GM19240 (cell line): ENCODE data around the gene GPC6.

Source experiments
- DNase-seq: peaks from one replicate; pipeline ENCODE4 v3.0.0; 2011; ENCODE audit warnings: low spot score; ENCODE audit not compliant: insufficient read length

Gene GPC6

GRCh38 chr13:93771227-93771626 is 544.6 kb downstream of the GPC6 start:
- no peak for DNase-seq

GRCh38 chr13:93771782-93772181 is 545.2 kb downstream of the GPC6 start:
- DNase-seq, result no peak

GRCh38 chr13:93774506-93774905 is 547.9 kb downstream of the GPC6 start:
- DNase-seq, result no peak

- no peak for DNase-seq
These were observed 548.4 kb downstream of the GPC6 start for GRCh38 chr13:93775027-93775426.

GRCh38 chr13:93775507-93776108 is 549.0 kb downstream of the GPC6 start:
- DNase-seq, result no peak

- no peak for DNase-seq
These were observed 550.3 kb downstream of the GPC6 start for GRCh38 chr13:93776936-93777335.

- no peak for DNase-seq
These were observed 550.9 kb downstream of the GPC6 start for GRCh38 chr13:93777504-93777903.

- DNase-seq, result no peak
These were observed 551.9 kb downstream of the GPC6 start for GRCh38 chr13:93778548-93778947.

GRCh38 chr13:93784191-93784590 is 557.6 kb downstream of the GPC6 start:
- no peak for DNase-seq

GRCh38 chr13:93786846-93787489 is 560.4 kb downstream of the GPC6 start:
- DNase-seq, result no peak

- no peak for DNase-seq
These were observed 561.8 kb downstream of the GPC6 start for GRCh38 chr13:93788456-93788855.

- no peak for DNase-seq
These were observed 562.5 kb downstream of the GPC6 start for GRCh38 chr13:93789058-93789457.

GRCh38 chr13:93794197-93794885 is 567.7 kb downstream of the GPC6 start:
- DNase-seq, result peak; percentile 0

- DNase-seq, result no peak
These were observed 570.9 kb downstream of the GPC6 start for GRCh38 chr13:93797463-93797862.

- no peak for DNase-seq
These were observed 573.7 kb downstream of the GPC6 start for GRCh38 chr13:93800342-93800741.

- no peak for DNase-seq
These were observed 579.1 kb downstream of the GPC6 start for GRCh38 chr13:93805736-93806135.

- no peak for DNase-seq
These were observed 580.3 kb downstream of the GPC6 start for GRCh38 chr13:93806861-93807260.

- no peak for DNase-seq
These were observed 583.7 kb downstream of the GPC6 start for GRCh38 chr13:93810264-93810663.

- DNase-seq, result no peak
These were observed 584.6 kb downstream of the GPC6 start for GRCh38 chr13:93811071-93811737.

GRCh38 chr13:93811738-93812112 is 585.1 kb downstream of the GPC6 start:
- DNase-seq, result no peak

- no peak for DNase-seq
These were observed 588.1 kb downstream of the GPC6 start for GRCh38 chr13:93814658-93815057.

- DNase-seq, result no peak
These were observed 591.7 kb downstream of the GPC6 start for GRCh38 chr13:93818345-93818744.
